Mammary epithelial cell (primary cell): ENCODE results near the gene OR10H1.

Source experiments
- EZH2 ChIP-seq: IDR thresholded peaks from 2 replicates; pipeline ENCODE4 v1.6.1; 2012; ENCODE audit warnings: low read length, inconsistent platforms, borderline replicate concordance
- TF ChIP-seq, protein P1 (sequence below), 2 donors: IDR thresholded peaks in 1 of 2; conservative IDR thresholded peaks in 1 of 2; 2 replicates each; pipeline ENCODE4 v1.5.1; 2011 to 2012; ENCODE audit warnings: inconsistent platforms in 2 of 2, low read length in 2 of 2, mild to moderate bottlenecking in 2 of 2, control low read depth in 1 of 2, low read depth in 1 of 2; ENCODE audit not compliant: insufficient read depth in 1 of 2; ENCODE audit errors: extremely low read depth in 1 of 2

DNA sequence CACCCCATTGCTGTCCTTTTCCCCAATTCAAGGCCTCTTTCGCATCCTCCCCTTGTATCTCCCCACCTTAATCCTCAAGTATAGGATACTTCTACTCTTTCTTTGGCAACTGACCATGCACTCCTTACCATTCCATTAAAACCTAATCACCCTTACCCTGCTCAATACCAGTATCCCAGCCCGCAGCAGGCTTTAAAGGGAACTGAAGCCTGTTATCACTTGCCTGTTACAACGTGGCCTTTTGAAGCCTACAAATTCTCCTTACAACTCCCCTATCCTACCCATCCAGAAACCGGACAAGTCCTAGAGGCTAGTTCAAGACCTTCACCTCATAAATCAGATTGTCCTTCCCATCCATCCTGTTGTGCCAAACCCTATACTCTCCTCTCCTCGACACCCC, 16.2 kb upstream of the OR10H1 start:
- no peak for TF ChIP-seq EZH2
- TF ChIP-seq, protein P1, sequence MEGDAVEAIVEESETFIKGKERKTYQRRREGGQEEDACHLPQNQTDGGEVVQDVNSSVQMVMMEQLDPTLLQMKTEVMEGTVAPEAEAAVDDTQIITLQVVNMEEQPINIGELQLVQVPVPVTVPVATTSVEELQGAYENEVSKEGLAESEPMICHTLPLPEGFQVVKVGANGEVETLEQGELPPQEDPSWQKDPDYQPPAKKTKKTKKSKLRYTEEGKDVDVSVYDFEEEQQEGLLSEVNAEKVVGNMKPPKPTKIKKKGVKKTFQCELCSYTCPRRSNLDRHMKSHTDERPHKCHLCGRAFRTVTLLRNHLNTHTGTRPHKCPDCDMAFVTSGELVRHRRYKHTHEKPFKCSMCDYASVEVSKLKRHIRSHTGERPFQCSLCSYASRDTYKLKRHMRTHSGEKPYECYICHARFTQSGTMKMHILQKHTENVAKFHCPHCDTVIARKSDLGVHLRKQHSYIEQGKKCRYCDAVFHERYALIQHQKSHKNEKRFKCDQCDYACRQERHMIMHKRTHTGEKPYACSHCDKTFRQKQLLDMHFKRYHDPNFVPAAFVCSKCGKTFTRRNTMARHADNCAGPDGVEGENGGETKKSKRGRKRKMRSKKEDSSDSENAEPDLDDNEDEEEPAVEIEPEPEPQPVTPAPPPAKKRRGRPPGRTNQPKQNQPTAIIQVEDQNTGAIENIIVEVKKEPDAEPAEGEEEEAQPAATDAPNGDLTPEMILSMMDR (conservative IDR thresholded peaks at IDR 0.05 in 1 of 2, IDR thresholded peaks at IDR 0.05 in 1 of 2; ENCODE audit: extremely low read depth in 1 of 2, insufficient read depth in 1 of 2, low read depth in 1 of 2, low read length in 2 of 2): no peak
